Cardiac muscle cell (in vitro differentiated cells and primary cell): ENCODE results near the gene HS6ST1. TPM values are rescaled to one million over a fixed set of nuclear protein-coding genes. Genes with fewer than 3 reads are reported as not detected.

Experiments used
- DNase-seq, 2 donors: peaks; one replicate each; pipeline versions ENCODE4 v3.0.0 to v3.0.0-alpha.2; 2010 to 2017; ENCODE audit warnings: low read depth in 1 of 2, low spot score in 1 of 2
- H3K27ac ChIP-seq: fragments of 200-600 bp; sonication (generic); 2 replicates; pipeline ENCODE4 v1.5.1; 2016
- H3K27me3 ChIP-seq: fragments of 200-600 bp; sonication (generic); 2 replicates; pipeline ENCODE4 v1.6.0; 2016; ENCODE audit warnings: control low read depth
- H3K36me3 ChIP-seq: fragments of 200-600 bp; sonication (generic); 2 replicates; pipeline ENCODE4 v1.5.1; 2016; ENCODE audit warnings: control low read depth
- H3K4me1 ChIP-seq: fragments of 200-600 bp; sonication (generic); 2 replicates; pipeline ENCODE4 v1.8.1; 2017; ENCODE audit warnings: low read depth, mild to moderate bottlenecking, mixed run types
- H3K4me3 ChIP-seq: fragments of 200-600 bp; sonication (generic); 2 replicates; pipeline ENCODE4 v1.5.1; 2016; ENCODE audit warnings: mild to moderate bottlenecking
- H3K9me3 ChIP-seq: fragments of 200-600 bp; sonication (generic); 2 replicates; pipeline ENCODE4 v1.5.1; 2017; ENCODE audit warnings: low read depth, mild to moderate bottlenecking, control low read depth
- polyA plus RNA-seq: library from polyadenylated mRNA; unstranded; fragments of >200 nt; fragmentation: Nextera tagmentation; extraction: Ambion mirVana; gene quantifications from 2 replicates; pipeline ENCODE4 v1.2.1, GENCODE V29; 2016
- total RNA-seq: library from RNA; depleted of rRNA; stranded (reverse); fragments of >200 nt; gene quantifications from 2 replicates; pipeline ENCODE4 v1.2.3, GENCODE V29; 2016
- TF ChIP-seq, protein P1 (sequence below): IDR thresholded peaks from 2 replicates; pipeline ENCODE4 v1.5.1; 2012; ENCODE audit warnings: low read depth, mild to moderate bottlenecking, low read length

HS6ST1 gene
- total and polyA plus RNA-seq, 2 experiments from 2014 or later, result 22.9 to 24.5 TPM

DNA sequence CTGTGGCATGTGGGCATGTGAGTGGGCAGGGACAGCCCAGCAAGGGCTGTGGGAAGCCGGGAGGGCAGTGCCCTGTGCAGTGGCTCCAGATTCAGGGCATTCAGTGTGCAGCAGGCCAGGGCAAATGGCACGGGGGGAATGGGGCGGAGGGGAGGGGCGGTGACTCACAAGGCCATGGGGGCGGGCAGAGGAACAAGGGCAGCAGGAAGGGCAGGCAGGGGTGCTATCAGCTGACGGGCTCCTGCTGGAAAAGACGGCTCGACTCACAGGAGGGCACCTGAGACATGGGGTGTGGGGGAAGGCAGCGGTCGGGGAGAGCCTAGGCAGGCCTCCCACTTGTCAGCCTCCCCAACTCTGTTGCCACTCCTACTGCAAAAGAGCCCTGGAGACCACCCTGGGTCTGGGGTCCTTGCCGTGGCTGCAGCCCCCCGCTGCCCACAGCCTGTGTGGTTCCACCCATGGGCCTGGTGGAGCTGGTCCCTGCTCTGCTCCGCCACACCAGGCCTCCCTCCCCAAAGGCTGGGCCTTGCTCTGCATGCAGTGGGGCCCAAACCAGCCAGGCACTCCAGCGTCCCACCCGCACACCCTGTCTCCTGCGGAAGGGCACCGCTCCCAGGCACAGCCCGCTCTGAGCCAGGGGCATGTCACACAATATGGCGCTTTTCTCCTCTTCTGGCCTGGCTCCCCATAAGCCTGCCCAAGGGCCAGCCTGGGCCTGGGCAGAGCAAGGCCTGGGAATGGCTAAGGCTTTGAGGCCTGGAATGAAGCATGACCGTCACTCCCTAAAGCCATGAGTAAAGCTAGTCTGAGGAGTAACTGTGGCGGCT, 25.9 kb downstream of the HS6ST1 start:
- DNase-seq, result no peak
- no peaks in the 10 kb centered on the region for H3K4me1 ChIP-seq
- no peaks in the 10 kb centered on the region for H3K9me3 ChIP-seq
- TF ChIP-seq, protein P1, sequence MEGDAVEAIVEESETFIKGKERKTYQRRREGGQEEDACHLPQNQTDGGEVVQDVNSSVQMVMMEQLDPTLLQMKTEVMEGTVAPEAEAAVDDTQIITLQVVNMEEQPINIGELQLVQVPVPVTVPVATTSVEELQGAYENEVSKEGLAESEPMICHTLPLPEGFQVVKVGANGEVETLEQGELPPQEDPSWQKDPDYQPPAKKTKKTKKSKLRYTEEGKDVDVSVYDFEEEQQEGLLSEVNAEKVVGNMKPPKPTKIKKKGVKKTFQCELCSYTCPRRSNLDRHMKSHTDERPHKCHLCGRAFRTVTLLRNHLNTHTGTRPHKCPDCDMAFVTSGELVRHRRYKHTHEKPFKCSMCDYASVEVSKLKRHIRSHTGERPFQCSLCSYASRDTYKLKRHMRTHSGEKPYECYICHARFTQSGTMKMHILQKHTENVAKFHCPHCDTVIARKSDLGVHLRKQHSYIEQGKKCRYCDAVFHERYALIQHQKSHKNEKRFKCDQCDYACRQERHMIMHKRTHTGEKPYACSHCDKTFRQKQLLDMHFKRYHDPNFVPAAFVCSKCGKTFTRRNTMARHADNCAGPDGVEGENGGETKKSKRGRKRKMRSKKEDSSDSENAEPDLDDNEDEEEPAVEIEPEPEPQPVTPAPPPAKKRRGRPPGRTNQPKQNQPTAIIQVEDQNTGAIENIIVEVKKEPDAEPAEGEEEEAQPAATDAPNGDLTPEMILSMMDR, result no peak
- H3K27ac ChIP-seq, result no peak overlapping the region
- no peaks in the 10 kb centered on the region for H3K27me3 ChIP-seq
- no peaks in the 10 kb centered on the region for H3K36me3 ChIP-seq
- H3K4me3 ChIP-seq, result no peak overlapping the region

DNA sequence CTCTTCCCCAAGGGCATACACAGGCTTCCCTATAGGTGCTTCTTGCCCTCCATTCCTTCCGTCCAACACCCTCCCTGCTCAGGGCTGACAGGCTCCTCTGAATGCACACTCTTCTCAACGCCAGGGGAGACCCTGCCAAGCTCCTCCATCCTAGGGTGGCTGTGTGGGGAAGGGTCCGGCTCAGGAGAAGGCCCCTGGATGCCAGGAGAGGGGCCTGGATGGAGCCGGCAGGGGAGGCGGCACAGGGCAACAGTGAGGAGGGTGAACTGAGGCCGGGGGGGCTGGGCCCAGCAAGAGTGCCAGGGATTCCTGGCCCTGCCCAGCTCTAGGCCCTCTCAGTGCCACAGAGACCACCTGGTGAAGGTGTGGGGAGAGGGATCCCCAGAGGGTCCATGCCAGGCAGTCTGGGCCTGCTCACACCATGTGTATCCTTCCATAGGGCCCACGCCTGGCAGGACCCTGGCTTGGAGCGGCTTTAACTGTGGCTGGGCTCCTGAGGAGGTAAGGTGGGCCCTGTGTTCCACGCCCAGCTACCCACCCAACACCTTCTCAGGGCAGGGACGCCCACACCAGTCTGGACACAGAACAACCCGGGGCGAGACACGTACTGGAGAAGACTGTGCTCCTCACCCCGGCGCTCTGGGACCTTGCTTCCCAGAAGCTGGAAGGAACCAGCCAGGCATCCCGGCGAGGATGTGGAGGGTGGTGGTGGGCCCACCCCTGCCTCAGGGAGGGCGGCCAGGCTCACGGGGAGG, 26.6 kb downstream of the HS6ST1 start:
- H3K27me3 ChIP-seq, result no peaks in the 10 kb centered on the region
- no peaks in the 10 kb centered on the region for H3K4me1 ChIP-seq
- H3K9me3 ChIP-seq, result no peaks in the 10 kb centered on the region
- H3K36me3 ChIP-seq, result no peaks in the 10 kb centered on the region
- no peak for DNase-seq
- H3K27ac ChIP-seq, result no peak overlapping the region
- TF ChIP-seq, protein P1, result no peak
- no peak overlapping the region for H3K4me3 ChIP-seq

DNA sequence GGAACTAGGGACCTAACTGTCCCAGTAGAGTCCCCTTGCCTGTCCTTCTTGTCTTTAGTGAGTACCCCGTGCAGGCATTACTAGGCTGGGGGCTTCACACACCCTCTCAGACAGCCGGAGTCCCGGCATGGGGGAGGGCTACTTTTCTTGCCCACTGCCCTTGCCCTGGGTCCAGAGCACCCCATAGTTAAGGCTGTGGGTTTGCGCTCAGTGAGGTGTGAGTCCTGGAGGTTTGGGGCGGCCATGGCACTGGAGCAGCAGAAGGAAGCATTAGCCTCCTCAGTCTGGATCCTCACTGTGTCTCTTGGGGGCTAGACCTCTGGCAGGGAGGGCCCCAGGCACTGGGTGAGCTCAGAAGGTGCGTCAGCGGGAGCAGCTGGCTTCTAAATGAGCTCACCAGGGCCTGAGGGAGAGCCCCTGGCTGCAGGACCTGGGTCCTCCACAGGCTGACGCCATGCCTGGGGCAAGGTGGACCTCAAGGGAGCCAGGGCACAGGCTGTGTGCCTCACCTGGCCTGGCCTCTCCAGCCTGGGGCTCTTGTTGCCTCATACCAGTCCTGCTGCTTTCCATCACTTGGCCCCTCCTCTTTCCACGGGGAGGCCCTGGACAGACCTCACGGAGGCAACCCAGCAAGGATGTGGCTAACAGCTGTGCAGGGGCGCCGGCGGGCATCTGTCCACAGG, 27.4 kb downstream of the HS6ST1 start:
- no peak overlapping the region for H3K4me3 ChIP-seq
- H3K36me3 ChIP-seq, result no peaks in the 10 kb centered on the region
- no peaks in the 10 kb centered on the region for H3K4me1 ChIP-seq
- H3K27me3 ChIP-seq, result no peaks in the 10 kb centered on the region
- TF ChIP-seq, protein P1, result no peak
- H3K27ac ChIP-seq, result no peak overlapping the region
- no peak for DNase-seq
- no peaks in the 10 kb centered on the region for H3K9me3 ChIP-seq

DNA sequence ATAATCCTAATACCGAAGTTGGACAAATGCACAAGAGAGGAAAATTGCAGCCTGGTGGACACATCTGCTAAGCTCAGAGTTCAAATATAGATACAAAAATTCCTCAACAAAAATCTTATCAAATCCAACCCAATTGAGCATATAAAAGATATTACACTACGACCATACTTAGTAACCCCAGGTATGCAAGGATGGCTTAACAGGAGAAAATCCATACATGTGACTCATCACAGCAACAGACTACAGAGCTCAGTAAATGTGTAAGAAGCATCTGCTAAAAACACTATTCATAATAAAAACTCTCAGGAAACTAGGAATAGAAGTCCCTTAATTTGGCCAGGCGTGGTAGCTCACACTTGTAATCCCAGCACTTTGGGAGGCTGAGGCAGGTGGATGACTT, 28.3 kb downstream of the HS6ST1 start:
- Histone ChIP-seq H3K36me3 (no peaks in the 10 kb centered on the region), H3K4me3 (no peak overlapping the region), H3K27ac (no peak overlapping the region), H3K4me1 (no peaks in the 10 kb centered on the region), H3K27me3 (no peaks in the 10 kb centered on the region), H3K9me3 (no peaks in the 10 kb centered on the region)
- no peak for DNase-seq
- TF ChIP-seq, protein P1, result no peak

DNA sequence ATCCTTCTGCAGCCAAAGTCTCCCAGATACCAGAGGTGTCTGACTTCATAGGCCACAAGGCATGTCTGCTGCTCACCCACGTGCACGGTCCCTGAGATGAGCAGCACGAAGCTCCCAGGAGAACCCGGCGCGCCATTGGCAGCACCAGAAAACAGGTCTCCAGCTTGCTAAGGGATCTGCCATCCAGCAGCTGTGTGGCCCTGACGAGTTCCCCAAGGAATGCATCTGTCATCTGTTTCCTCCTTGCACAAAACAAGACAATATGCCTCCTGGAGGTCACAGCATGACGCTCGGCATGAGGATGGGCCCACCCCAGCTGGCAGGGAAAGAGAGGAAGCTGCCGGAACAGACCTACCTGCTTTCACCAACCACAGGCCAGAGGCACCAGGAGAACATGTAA, 29.2 kb downstream of the HS6ST1 start:
- no peak overlapping the region for H3K4me3 ChIP-seq
- TF ChIP-seq, protein P1, result no peak
- H3K9me3 ChIP-seq, result no peaks in the 10 kb centered on the region
- H3K27ac ChIP-seq, result no peak overlapping the region
- no peaks in the 10 kb centered on the region for H3K4me1 ChIP-seq
- H3K27me3 ChIP-seq, result no peaks in the 10 kb centered on the region
- H3K36me3 ChIP-seq, result no peaks in the 10 kb centered on the region
- DNase-seq, result no peak
